ENCODE measurements around the gene PTPN1. TPM values are rescaled to one million over a fixed set of nuclear protein-coding genes. Genes with fewer than 3 reads are reported as not detected.

PTPN1 gene
- total and polyA plus RNA-seq, 10 of the 15 experiments (the other 5 are each of a cell fraction or from before 2014, with no cell fraction given) = 15.9 to 74.7 (median 43.9) TPM

DNA sequence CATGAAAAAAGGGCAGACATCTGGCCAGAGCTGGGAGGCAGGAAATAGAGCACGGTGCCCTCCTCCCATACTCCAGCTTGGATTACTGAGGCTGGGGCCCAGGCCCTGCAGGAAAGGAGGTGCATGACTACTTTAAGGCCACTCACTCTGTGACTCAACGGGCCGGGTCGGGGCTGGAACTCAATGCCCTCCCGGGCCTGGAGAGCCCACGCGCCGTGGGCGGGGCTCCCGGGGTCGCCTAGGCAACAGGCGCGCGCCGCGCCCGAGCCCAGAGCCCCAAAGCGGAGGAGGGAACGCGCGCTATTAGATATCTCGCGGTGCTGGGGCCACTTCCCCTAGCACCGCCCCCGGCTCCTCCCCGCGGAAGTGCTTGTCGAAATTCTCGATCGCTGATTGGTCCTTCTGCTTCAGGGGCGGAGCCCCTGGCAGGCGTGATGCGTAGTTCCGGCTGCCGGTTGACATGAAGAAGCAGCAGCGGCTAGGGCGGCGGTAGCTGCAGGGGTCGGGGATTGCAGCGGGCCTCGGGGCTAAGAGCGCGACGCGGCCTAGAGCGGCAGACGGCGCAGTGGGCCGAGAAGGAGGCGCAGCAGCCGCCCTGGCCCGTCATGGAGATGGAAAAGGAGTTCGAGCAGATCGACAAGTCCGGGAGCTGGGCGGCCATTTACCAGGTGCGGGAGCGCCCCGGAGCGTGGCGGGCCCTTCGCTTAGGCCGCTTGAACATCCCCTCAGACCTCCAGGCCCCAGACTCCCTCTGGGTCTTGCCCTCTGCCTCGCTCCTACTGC is at the start of gene PTPN1 (continued):
- TF ChIP-seq, protein P1, sequence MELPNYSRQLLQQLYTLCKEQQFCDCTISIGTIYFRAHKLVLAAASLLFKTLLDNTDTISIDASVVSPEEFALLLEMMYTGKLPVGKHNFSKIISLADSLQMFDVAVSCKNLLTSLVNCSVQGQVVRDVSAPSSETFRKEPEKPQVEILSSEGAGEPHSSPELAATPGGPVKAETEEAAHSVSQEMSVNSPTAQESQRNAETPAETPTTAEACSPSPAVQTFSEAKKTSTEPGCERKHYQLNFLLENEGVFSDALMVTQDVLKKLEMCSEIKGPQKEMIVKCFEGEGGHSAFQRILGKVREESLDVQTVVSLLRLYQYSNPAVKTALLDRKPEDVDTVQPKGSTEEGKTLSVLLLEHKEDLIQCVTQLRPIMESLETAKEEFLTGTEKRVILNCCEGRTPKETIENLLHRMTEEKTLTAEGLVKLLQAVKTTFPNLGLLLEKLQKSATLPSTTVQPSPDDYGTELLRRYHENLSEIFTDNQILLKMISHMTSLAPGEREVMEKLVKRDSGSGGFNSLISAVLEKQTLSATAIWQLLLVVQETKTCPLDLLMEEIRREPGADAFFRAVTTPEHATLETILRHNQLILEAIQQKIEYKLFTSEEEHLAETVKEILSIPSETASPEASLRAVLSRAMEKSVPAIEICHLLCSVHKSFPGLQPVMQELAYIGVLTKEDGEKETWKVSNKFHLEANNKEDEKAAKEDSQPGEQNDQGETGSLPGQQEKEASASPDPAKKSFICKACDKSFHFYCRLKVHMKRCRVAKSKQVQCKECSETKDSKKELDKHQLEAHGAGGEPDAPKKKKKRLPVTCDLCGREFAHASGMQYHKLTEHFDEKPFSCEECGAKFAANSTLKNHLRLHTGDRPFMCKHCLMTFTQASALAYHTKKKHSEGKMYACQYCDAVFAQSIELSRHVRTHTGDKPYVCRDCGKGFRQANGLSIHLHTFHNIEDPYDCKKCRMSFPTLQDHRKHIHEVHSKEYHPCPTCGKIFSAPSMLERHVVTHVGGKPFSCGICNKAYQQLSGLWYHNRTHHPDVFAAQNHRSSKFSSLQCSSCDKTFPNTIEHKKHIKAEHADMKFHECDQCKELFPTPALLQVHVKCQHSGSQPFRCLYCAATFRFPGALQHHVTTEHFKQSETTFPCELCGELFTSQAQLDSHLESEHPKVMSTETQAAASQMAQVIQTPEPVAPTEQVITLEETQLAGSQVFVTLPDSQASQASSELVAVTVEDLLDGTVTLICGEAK (IDR thresholded peaks at IDR 0.05; ENCODE audit: borderline replicate concordance) = peak; percentile 84; the same call in 1 of the 2 replicates
- TF ChIP-seq MXI1 (IDR thresholded peaks at IDR 0.05; ENCODE audit: low read depth, low read length) (peak; percentile 95), POU2F2 (IDR thresholded peaks at IDR 0.05; ENCODE audit: borderline replicate concordance, low read depth, low read length) (peak; percentile 87; the same call in 2 of the 3 replicates), SMARCA5 (IDR thresholded peaks at IDR 0.05) (peak; percentile 33; the same call in 1 of the 2 replicates), CBX5 (IDR thresholded peaks at IDR 0.05; ENCODE audit: low read depth) (no peak), STAT1 (conservative IDR thresholded peaks at IDR 0.05) (no peak; the same call in 1 of the 2 replicates), BRCA1 (IDR thresholded peaks at IDR 0.05; ENCODE audit: low read depth, low read length) (peak; percentile 76), YBX1 (IDR thresholded peaks at IDR 0.05) (no peak), POLR2AphosphoS5 (IDR thresholded peaks at IDR 0.05; ENCODE audit: low read length) (peak; percentile 98), RCOR1 (conservative IDR thresholded peaks at IDR 0.05; ENCODE audit: low read depth, low read length) (0 out of 2 replicates have a peak, but pooled peaks have one; percentile 85), NFYA (IDR thresholded peaks at IDR 0.05; ENCODE audit: borderline replicate concordance, low read depth, low read length) (no peak), ETV6 (conservative IDR thresholded peaks at IDR 0.05 in 1 of 2, IDR thresholded peaks at IDR 0.05 in 1 of 2; ENCODE audit: borderline replicate concordance in 1 of 2, low read depth in 1 of 2) (no peak), EGR1 (IDR thresholded peaks at IDR 0.05; ENCODE audit: borderline replicate concordance in 1 of 2, low read depth in 2 of 2, low read length in 2 of 2) (peak in 1 of 2 experiments; percentile 87; a peak in 2 of 3 replicates)
- TF ChIP-seq, protein P2, sequence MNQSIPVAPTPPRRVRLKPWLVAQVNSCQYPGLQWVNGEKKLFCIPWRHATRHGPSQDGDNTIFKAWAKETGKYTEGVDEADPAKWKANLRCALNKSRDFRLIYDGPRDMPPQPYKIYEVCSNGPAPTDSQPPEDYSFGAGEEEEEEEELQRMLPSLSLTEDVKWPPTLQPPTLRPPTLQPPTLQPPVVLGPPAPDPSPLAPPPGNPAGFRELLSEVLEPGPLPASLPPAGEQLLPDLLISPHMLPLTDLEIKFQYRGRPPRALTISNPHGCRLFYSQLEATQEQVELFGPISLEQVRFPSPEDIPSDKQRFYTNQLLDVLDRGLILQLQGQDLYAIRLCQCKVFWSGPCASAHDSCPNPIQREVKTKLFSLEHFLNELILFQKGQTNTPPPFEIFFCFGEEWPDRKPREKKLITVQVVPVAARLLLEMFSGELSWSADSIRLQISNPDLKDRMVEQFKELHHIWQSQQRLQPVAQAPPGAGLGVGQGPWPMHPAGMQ (IDR thresholded peaks at IDR 0.05; ENCODE audit: borderline replicate concordance) = no peak
- TF ChIP-seq, protein P3, sequence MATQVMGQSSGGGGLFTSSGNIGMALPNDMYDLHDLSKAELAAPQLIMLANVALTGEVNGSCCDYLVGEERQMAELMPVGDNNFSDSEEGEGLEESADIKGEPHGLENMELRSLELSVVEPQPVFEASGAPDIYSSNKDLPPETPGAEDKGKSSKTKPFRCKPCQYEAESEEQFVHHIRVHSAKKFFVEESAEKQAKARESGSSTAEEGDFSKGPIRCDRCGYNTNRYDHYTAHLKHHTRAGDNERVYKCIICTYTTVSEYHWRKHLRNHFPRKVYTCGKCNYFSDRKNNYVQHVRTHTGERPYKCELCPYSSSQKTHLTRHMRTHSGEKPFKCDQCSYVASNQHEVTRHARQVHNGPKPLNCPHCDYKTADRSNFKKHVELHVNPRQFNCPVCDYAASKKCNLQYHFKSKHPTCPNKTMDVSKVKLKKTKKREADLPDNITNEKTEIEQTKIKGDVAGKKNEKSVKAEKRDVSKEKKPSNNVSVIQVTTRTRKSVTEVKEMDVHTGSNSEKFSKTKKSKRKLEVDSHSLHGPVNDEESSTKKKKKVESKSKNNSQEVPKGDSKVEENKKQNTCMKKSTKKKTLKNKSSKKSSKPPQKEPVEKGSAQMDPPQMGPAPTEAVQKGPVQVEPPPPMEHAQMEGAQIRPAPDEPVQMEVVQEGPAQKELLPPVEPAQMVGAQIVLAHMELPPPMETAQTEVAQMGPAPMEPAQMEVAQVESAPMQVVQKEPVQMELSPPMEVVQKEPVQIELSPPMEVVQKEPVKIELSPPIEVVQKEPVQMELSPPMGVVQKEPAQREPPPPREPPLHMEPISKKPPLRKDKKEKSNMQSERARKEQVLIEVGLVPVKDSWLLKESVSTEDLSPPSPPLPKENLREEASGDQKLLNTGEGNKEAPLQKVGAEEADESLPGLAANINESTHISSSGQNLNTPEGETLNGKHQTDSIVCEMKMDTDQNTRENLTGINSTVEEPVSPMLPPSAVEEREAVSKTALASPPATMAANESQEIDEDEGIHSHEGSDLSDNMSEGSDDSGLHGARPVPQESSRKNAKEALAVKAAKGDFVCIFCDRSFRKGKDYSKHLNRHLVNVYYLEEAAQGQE (IDR thresholded peaks at IDR 0.05; ENCODE audit: low read depth, low read length) = no peak
- TF ChIP-seq, protein P4, sequence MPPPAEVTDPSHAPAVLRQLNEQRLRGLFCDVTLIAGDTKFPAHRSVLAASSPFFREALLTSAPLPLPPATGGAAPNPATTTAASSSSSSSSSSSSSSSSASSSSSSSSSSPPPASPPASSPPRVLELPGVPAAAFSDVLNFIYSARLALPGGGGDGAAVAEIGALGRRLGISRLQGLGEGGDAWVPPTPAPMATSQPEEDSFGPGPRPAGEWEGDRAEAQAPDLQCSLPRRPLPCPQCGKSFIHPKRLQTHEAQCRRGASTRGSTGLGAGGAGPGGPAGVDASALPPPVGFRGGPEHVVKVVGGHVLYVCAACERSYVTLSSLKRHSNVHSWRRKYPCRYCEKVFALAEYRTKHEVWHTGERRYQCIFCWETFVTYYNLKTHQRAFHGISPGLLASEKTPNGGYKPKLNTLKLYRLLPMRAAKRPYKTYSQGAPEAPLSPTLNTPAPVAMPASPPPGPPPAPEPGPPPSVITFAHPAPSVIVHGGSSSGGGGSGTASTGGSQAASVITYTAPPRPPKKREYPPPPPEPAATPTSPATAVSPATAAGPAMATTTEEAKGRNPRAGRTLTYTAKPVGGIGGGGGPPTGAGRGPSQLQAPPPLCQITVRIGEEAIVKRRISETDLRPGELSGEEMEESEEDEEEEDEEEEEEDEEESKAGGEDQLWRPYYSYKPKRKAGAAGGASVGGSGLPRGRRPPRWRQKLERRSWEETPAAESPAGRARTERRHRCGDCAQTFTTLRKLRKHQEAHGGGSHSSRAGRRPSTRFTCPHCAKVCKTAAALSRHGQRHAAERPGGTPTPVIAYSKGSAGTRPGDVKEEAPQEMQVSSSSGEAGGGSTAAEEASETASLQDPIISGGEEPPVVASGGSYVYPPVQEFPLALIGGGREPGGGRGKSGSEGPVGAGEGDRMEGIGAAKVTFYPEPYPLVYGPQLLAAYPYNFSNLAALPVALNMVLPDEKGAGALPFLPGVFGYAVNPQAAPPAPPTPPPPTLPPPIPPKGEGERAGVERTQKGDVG (CRISPR knock-in tag; IDR thresholded peaks at IDR 0.05) = 0 out of 2 replicates have a peak, but pooled peaks have one; percentile 13

Measured in GM12878 (cell line).